NT2/D1 (cell line): ENCODE data around the gene SH3BGRL.

ENCODE experiments used
- DNase-seq: peaks from one replicate; pipeline ENCODE4 v3.0.0-alpha.2; 2011; ENCODE audit warnings: low read depth, low spot score
- H3K27me3 ChIP-seq: 2 replicates; pipeline ENCODE4 v1.6.0; 2011; ENCODE audit warnings: mild to moderate bottlenecking; ENCODE audit not compliant: insufficient read length, insufficient read depth
- H3K36me3 ChIP-seq: 2 replicates; pipeline ENCODE4 v1.6.1; 2011; ENCODE audit warnings: mild to moderate bottlenecking, low read length, mixed read lengths; ENCODE audit not compliant: insufficient read depth, insufficient read length
- H3K4me1 ChIP-seq: 2 replicates; pipeline ENCODE4 v1.5.1; 2011; ENCODE audit not compliant: insufficient read depth, insufficient read length
- H3K4me3 ChIP-seq: 2 replicates; pipeline ENCODE4 v1.5.1; 2011; ENCODE audit warnings: low read depth; ENCODE audit not compliant: insufficient read length
- H3K9ac ChIP-seq: 2 replicates; pipeline ENCODE4 v1.6.0; 2011; ENCODE audit warnings: low read depth; ENCODE audit not compliant: insufficient read length
- H3K9me3 ChIP-seq: 2 replicates; pipeline ENCODE4 v1.5.1; 2011; ENCODE audit warnings: mild to moderate bottlenecking, low read length; ENCODE audit not compliant: insufficient read depth
- SUZ12 ChIP-seq: IDR thresholded peaks from 2 replicates; pipeline ENCODE4 v1.6.1; 2011; ENCODE audit not compliant: insufficient read length, insufficient read depth; ENCODE audit errors: extremely low read depth
- YY1 ChIP-seq: IDR thresholded peaks from 2 replicates; pipeline ENCODE4 v1.6.1; 2011; ENCODE audit not compliant: insufficient read length, insufficient read depth
- ZNF274 ChIP-seq: IDR thresholded peaks from 2 replicates; pipeline ENCODE4 v1.6.1; 2011; ENCODE audit warnings: mild to moderate bottlenecking, low read depth, low read length

Gene SH3BGRL

DNA sequence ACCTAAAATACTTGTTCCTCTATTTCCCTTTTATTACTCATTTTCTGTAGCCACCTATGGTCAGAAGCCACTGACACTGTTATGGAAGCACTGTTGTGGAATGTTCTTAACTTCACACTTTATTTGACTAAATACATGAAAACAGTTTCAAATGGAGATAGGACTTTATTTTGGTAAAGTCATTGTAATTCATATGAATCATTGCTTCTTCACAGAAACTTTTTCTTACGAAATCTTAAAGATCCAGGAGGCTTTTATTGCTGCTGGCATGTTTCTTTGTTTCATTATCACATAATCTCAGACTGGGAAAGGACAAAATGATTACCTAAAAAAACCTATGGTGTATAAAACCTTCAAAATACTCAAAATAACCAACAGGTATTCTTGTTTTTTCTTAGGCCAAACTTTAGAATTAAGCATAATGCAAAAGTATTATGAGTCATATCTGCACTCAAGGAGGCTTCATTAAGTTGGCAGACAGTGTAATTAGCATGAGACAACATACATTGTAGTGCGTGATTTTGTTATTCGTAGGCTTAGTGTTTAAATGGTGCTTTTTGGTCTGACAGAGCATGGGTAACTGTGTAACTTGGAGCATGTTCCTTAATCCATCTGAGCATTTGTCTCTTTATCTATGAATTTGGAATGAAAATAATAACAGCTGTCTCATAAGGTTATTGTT lies 58.0 kb downstream of the SH3BGRL start:
- Histone ChIP-seq H3K36me3 (no peaks in the 10 kb centered on the region), H3K4me1 (no peaks in the 10 kb centered on the region), H3K9ac (no peak overlapping the region), H3K9me3 (no peaks in the 10 kb centered on the region), H3K27me3 (no peaks in the 10 kb centered on the region), H3K4me3 (no peak overlapping the region)
- TF ChIP-seq YY1 (no peak), SUZ12 (no peak), ZNF274 (no peak)
- no peak for DNase-seq

DNA sequence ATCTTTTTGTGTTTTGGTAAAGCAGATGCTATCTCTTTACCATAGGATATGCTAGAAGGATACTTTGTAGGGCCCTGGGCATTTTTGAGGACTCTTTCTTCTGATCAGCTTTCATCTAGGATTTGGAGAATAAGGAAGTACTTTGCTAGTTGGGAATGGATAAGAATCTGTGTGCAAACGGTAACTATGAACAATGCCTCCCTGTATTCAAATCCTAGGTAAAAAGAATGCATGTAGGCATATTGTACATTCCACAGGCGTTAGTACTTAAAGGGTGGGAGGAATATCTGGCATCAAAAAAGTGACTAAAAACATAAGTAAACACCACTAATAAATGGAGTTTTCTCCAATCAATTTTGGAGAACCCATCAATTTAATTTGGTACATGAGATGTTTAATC lies 59.7 kb downstream of the SH3BGRL start:
- TF ChIP-seq YY1 (no peak), SUZ12 (no peak), ZNF274 (no peak)
- no peaks in the 10 kb centered on the region for H3K36me3 ChIP-seq
- no peaks in the 10 kb centered on the region for H3K27me3 ChIP-seq
- H3K4me1 ChIP-seq = no peaks in the 10 kb centered on the region
- no peaks in the 10 kb centered on the region for H3K9me3 ChIP-seq
- no peak overlapping the region for H3K9ac ChIP-seq
- no peak for DNase-seq
- H3K4me3 ChIP-seq = no peak overlapping the region

DNA sequence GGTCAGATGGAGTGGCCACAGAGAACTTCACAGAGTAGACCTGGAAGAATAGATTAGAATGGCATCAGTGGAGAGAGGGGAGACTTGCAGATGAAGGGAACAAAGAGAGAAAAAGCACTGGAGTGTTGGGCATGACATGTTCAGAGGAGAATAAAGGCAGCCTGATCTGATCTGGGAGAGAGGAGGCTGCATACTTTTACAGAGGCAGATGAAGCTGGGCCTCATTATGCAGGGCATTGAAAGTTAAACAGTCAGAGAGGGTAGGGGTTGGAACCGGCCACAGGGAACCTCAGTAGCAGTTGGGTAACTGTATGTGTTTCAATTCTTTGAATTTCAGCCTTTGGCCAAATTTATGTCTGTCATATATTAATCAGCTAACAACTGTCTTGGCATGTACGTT lies 61.2 kb downstream of the SH3BGRL start:
- H3K36me3 ChIP-seq = no peaks in the 10 kb centered on the region
- DNase-seq = no peak
- H3K4me1 ChIP-seq = no peaks in the 10 kb centered on the region
- TF ChIP-seq ZNF274 (no peak), SUZ12 (no peak), YY1 (no peak)
- H3K27me3 ChIP-seq = no peaks in the 10 kb centered on the region
- no peak overlapping the region for H3K9ac ChIP-seq
- H3K4me3 ChIP-seq = no peak overlapping the region
- H3K9me3 ChIP-seq = no peaks in the 10 kb centered on the region

DNA sequence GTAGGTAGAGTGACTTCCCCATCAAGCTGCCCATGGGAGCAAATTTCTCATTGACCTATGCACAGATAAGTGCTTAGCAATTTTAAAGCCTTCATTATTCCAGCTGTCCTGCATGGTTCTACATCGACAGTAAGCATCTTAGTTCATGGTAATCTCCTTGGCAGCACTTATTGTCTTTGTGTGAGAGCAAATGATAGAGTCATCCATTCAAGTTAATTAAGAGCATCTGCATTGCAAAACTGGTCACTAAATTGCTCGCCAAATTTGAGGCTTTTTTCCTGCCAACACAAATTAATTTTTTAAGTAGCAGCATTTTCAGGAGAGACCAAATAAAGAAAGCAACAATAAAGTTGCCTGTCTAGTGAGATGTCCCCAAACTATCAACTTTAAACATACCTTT lies 76.7 kb downstream of the SH3BGRL start:
- no peak overlapping the region for H3K9ac ChIP-seq
- TF ChIP-seq YY1 (no peak), ZNF274 (no peak), SUZ12 (no peak)
- H3K4me1 ChIP-seq = no peaks in the 10 kb centered on the region
- H3K27me3 ChIP-seq = no peaks in the 10 kb centered on the region
- H3K4me3 ChIP-seq = no peak overlapping the region
- DNase-seq = no peak
- peaks cover 11% of the 10 kb centered on the region for H3K36me3 ChIP-seq
- H3K9me3 ChIP-seq = no peaks in the 10 kb centered on the region

DNA sequence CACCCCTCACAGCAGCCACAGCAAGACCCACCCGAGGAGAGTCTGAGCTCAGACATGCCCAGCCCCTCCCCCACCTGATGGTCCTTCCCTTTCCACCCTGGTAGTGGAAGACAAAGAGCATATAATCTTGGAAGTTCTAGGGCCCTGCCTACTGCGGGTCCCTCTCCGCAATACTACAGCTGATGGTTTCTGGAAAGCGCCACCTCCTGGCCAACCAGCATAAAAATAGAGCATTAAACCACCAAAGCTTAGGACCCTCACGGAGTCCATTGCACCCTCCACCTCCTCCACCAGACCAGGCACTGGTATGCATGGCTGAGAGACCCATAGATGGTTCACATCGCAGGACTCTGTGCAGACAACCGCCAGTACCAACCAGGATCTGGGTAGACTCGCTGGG lies 78.2 kb downstream of the SH3BGRL start:
- no peak for TF ChIP-seq SUZ12
- no peak for TF ChIP-seq YY1
- TF ChIP-seq ZNF274 = no peak
- DNase-seq = no peak
- no peaks in the 10 kb centered on the region for H3K4me1 ChIP-seq
- H3K4me3 ChIP-seq = no peak overlapping the region
- no peaks in the 10 kb centered on the region for H3K27me3 ChIP-seq
- H3K36me3 ChIP-seq = peaks cover 11% of the 10 kb centered on the region
- no peak overlapping the region for H3K9ac ChIP-seq
- no peaks in the 10 kb centered on the region for H3K9me3 ChIP-seq

DNA sequence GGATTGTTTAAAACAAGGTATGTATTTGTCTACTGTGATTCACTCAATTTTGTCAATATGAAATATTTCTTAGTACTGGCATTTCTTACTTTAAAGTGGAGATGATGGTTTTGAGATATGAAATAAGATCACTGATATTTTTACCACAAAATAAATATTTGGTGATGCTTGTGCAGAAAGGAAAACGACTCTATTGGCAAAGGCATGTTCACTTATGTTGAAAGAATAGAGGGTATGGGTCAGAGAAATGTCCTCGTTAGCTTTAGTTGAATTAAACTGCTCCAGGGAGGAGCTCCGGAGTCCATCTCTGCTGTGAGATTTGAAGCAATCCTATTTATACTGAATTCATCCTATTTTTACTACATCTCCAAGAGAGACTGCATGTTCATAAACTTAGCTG lies 84.2 kb downstream of the SH3BGRL start:
- H3K27me3 ChIP-seq = no peaks in the 10 kb centered on the region
- H3K9ac ChIP-seq = no peak overlapping the region
- no peaks in the 10 kb centered on the region for H3K4me1 ChIP-seq
- no peak for TF ChIP-seq ZNF274
- peaks cover 7% of the 10 kb centered on the region for H3K9me3 ChIP-seq
- H3K4me3 ChIP-seq = no peak overlapping the region
- no peaks in the 10 kb centered on the region for H3K36me3 ChIP-seq
- no peak for DNase-seq

DNA sequence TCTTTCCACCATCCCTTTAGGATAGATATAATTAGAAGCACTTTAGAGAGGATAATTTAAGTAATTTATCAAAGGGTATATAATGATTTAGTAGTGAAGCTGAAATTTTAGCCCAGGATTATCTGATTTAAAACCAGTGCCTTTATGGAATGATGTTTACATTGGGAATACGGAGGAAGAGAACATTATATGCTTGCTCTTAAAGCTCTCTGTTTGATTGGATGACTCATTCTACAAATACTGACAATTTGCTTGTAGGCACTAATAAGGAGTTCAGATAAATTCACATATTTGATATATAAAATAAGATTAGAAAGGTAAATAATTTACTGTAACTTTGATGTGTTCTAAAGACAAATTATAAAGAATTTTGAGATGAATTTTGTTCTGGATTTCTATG lies 84.7 kb downstream of the SH3BGRL start:
- Histone ChIP-seq H3K4me3 (no peak overlapping the region), H3K9me3 (peaks cover 12% of the 10 kb centered on the region), H3K9ac (no peak overlapping the region), H3K4me1 (no peaks in the 10 kb centered on the region), H3K36me3 (no peaks in the 10 kb centered on the region), H3K27me3 (no peaks in the 10 kb centered on the region)
- DNase-seq = no peak
- TF ChIP-seq YY1 = no peak
- no peak for TF ChIP-seq ZNF274

DNA sequence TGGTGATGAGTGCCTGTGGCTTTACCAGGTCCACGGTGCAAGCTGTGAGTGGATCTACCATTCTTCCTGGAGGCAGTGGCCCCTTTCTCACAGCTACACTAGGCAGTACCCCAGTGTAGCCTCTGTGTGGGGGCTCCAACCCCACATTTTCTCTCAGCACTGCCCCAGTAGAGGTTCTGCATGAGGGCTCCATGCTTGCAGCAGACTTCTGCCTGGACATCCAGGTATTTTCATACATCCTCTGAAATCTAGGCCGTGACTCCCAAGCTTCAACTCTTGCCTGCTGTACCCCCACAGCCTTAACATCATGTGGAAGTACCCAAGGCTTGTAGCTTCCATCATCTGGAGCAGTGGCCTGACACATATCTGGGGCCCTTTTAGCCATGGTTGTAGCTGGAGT lies 90.1 kb downstream of the SH3BGRL start:
- H3K4me3 ChIP-seq = no peak overlapping the region
- no peak for TF ChIP-seq ZNF274
- no peak for TF ChIP-seq SUZ12
- no peaks in the 10 kb centered on the region for H3K36me3 ChIP-seq
- H3K9ac ChIP-seq = no peak overlapping the region
- no peak for DNase-seq
- peaks cover 35% of the 10 kb centered on the region for H3K9me3 ChIP-seq
- no peaks in the 10 kb centered on the region for H3K27me3 ChIP-seq
- no peaks in the 10 kb centered on the region for H3K4me1 ChIP-seq
